Keratinocyte (primary cell): ENCODE results near the gene GRM1. TPM values are rescaled to one million over a fixed set of nuclear protein-coding genes. Genes with fewer than 3 reads are reported as not detected.

Experiments
- DNase-seq: peaks from one replicate; pipeline ENCODE4 v3.0.0-alpha.2; 2011; ENCODE audit warnings: low read depth, missing footprints, low spot score
- FAIRE-seq: peaks from 2 replicates; lab custom pipeline; 2011; peaks lifted over from hg19 to GRCh38; lab: Jason Lieb, UNC
- H2AFZ ChIP-seq: 2 replicates; pipeline ENCODE4 v1.6.0; 2012; ENCODE audit warnings: low read length, control low read depth, inconsistent platforms; ENCODE audit not compliant: control insufficient read depth
- H3K27ac ChIP-seq: 2 replicates; pipeline ENCODE4 v1.5.1; 2011; ENCODE audit warnings: low read length; ENCODE audit not compliant: control insufficient read depth, insufficient read depth
- H3K27me3 ChIP-seq: 3 replicates; pipeline ENCODE4 v1.6.0; 2011; ENCODE audit warnings: low read length; ENCODE audit not compliant: control insufficient read depth, insufficient read depth; ENCODE audit errors: extremely low read depth
- H3K36me3 ChIP-seq, 2 experiments: 2 replicates in 1 of 2; 3 replicates in 1 of 2; pipeline ENCODE4 v1.5.1; 2011; ENCODE audit warnings: low read length in 2 of 2, mild to moderate bottlenecking in 1 of 2; ENCODE audit not compliant: control insufficient read depth in 2 of 2, insufficient read depth in 2 of 2; ENCODE audit errors: extremely low read depth in 1 of 2
- H3K4me1 ChIP-seq: 3 replicates; pipeline ENCODE4 v1.5.1; 2011; ENCODE audit warnings: low read length; ENCODE audit not compliant: control insufficient read depth, insufficient read depth; ENCODE audit errors: extremely low read depth
- H3K4me2 ChIP-seq: 3 replicates; pipeline ENCODE4 v1.6.0; 2011; ENCODE audit warnings: low read depth, low read length; ENCODE audit not compliant: control insufficient read depth, insufficient read depth; ENCODE audit errors: extremely low read depth
- H3K4me3 ChIP-seq, 3 experiments: fragments of 200-600 bp in 1 of 3; sonication (generic) in 1 of 3; 2 replicates in 2 of 3; 3 replicates in 1 of 3; pipeline ENCODE4 v1.5.1; 2011 to 2016; ENCODE audit warnings: low read length in 3 of 3, mild to moderate bottlenecking in 3 of 3, control low read depth in 2 of 3, inconsistent platforms in 1 of 3, low read depth in 1 of 3, mixed read lengths in 1 of 3, mixed run types in 1 of 3, moderate library complexity in 1 of 3; ENCODE audit not compliant: control insufficient read depth in 2 of 3, insufficient read depth in 2 of 3; ENCODE audit errors: extremely low read depth in 1 of 3
- H3K79me2 ChIP-seq: 2 replicates; pipeline ENCODE4 v1.6.0; 2012; ENCODE audit warnings: low read length; ENCODE audit not compliant: control insufficient read depth, insufficient read depth
- H3K9ac ChIP-seq: 3 replicates; pipeline ENCODE4 v1.6.0; 2011; ENCODE audit warnings: low read length; ENCODE audit not compliant: control insufficient read depth, insufficient read depth; ENCODE audit errors: extremely low read depth
- H3K9me1 ChIP-seq: 3 replicates; pipeline ENCODE4 v1.6.0; 2011; ENCODE audit warnings: low read length; ENCODE audit not compliant: control insufficient read depth, insufficient read depth; ENCODE audit errors: extremely low read depth
- H3K9me3 ChIP-seq: 2 replicates; pipeline ENCODE4 v1.5.1; 2012; ENCODE audit warnings: low read depth, low read length; ENCODE audit not compliant: control insufficient read depth
- H4K20me1 ChIP-seq: 3 replicates; pipeline ENCODE4 v1.6.0; 2011; ENCODE audit warnings: low read length; ENCODE audit not compliant: control insufficient read depth, insufficient read depth; ENCODE audit errors: extremely low read depth
- CTCF ChIP-seq, 3 experiments: IDR thresholded peaks in 1 of 3; conservative IDR thresholded peaks in 1 of 3; optimal IDR thresholded peaks in 1 of 3; 2 replicates in 2 of 3; 3 replicates in 1 of 3; pipeline versions ENCODE3 to v1.5.1; 2011; ENCODE audit warnings: low read length in 3 of 3, mild to moderate bottlenecking in 3 of 3, moderate library complexity in 2 of 3, control low read depth in 1 of 3, inconsistent platforms in 1 of 3; ENCODE audit not compliant: insufficient read depth in 2 of 3; ENCODE audit errors: extremely low read depth in 1 of 3
- EZH2 ChIP-seq: IDR thresholded peaks from one replicate; pipeline ENCODE4 v1.6.1; 2012; ENCODE audit warnings: inconsistent platforms, mild to moderate bottlenecking, low read length, moderate library complexity
- dilution Hi-C: fragments of 300-500 bp; cut with MboI; formaldehyde crosslinking; loops from one replicate; pipeline ENCODE4 v1.7.0; 2020; ENCODE audit warnings: low sequenced_read_pairs; ENCODE audit not compliant: extremely low pct_ligation_motif_present
- polyA plus RNA-seq, 5 experiments: library from polyadenylated mRNA; depleted of rRNA in 3 of 5; stranded (reverse) in 3 of 5; stranded (forward) in 1 of 5; unstranded in 1 of 5; fragments of >200 nt; gene quantifications; 1 replicate in 1 of 5; 2 replicates in 3 of 5; 3 replicates in 1 of 5; pipeline versions ENCODE4 v1.2.1 to v1.2.3, GENCODE V29; 2011 to 2012; ENCODE audit warnings: missing spikeins in 2 of 5, low read depth in 1 of 5, low replicate concordance in 1 of 5

Gene GRM1
- polyA plus RNA-seq, 1 donor (not counting 4 experiments of a cell fraction or from before 2014, with no cell fraction given) = not detected

DNA sequence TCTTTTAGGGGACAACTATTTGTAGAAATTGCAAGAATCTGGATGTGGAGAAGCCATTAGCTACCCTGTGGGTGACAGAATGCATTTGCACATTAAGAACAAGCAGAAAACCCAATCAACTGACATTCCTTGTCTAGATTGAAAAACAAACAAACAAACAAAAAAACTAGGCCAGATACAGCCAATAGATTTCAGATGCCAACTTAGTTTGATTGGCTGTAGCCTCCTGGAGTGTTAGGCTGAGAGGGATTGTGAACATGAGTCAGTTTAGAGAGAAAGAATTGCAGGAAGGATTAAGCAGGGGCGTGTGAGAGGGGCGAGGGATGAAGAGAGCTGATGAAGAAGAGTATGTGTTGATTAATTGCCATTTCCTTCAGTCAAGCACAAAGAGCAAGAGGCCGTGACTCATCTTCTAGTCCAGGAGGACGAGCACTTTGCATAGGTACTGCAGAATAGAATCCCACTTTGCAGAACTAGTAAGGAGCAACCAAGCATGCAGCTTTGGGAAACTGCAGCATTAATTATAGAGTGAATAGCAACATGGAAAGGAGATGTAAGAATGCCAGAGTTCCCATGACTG lies 326.7 kb downstream of the GRM1 start:
- Histone ChIP-seq H3K27me3 (no peaks in the 10 kb centered on the region), H3K27ac (no peak overlapping the region), H3K4me2 (no peak overlapping the region), H3K9me1 (no peaks in the 10 kb centered on the region), H3K9ac (no peak overlapping the region), H3K79me2 (no peaks in the 10 kb centered on the region), H4K20me1 (no peaks in the 10 kb centered on the region), H3K4me3 (no peak overlapping the region), H3K4me1 (peaks cover 22% of the 10 kb centered on the region), H3K36me3 (no peaks in the 10 kb centered on the region), H2AFZ (no peak overlapping the region), H3K9me3 (no peaks in the 10 kb centered on the region)
- no peak for TF ChIP-seq CTCF (optimal IDR thresholded peaks at IDR 0.05 in 1 of 3, IDR thresholded peaks at IDR 0.05 in 1 of 3, conservative IDR thresholded peaks at IDR 0.05 in 1 of 3; ENCODE audit: extremely low read depth in 1 of 3, insufficient read depth in 2 of 3, low read length in 3 of 3)
- no peak for TF ChIP-seq EZH2
- DNase-seq (no peak), FAIRE-seq (no peak)
- dilution Hi-C loops = no loop called here

DNA sequence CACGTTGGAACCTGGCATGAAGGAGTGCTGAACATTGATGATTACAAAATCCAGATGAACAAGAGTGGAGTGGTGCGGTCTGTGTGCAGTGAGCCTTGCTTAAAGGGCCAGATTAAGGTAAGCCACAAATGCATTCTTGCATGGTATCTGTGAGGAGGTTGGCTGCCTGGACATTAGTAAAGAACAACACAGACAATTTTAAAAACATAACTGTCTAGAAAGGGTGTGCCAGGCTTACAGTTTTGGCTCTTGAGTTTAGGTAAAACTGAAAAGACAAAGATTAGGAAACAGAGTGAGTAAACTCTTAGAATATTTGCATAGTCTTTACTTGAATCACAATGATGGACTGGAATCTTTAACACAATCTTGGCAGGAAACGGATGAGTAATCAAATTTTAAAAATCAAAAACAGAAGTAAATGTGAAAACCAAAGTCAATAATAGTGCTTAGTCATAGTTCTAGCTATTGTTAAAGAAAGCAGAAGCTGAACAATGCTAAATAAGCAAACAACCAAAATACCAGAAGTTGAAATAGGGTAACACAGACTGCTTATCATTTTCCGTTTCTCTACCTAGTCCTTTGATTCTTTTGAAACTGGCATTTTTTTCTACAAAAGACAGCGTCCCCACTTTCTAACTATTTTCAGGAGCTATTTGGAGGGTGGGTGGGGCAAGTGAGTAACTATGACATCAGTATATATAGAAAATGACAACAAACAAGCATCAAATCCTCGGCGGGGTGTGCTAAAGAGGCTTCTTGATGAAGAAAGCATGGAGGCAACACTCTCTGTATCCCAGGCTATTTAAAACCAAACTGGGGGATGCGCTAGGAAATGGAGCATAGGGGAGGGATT lies 328.9 kb downstream of the GRM1 start:
- H3K4me3 ChIP-seq = peak overlapping the region in 1 of 3 experiments; percentile 41
- FAIRE-seq (peak; percentile 84), DNase-seq (peak; percentile 52)
- H4K20me1 ChIP-seq = no peaks in the 10 kb centered on the region
- H3K27me3 ChIP-seq = no peaks in the 10 kb centered on the region
- peak overlapping the region; percentile 77 for H3K4me2 ChIP-seq
- H3K36me3 ChIP-seq = no peaks in the 10 kb centered on the region
- H2AFZ ChIP-seq = no peak overlapping the region
- peak overlapping the region; percentile 68 for H3K27ac ChIP-seq
- no peaks in the 10 kb centered on the region for H3K79me2 ChIP-seq
- H3K9ac ChIP-seq = peak overlapping the region; percentile 24
- no peak for TF ChIP-seq CTCF (optimal IDR thresholded peaks at IDR 0.05 in 1 of 3, IDR thresholded peaks at IDR 0.05 in 1 of 3, conservative IDR thresholded peaks at IDR 0.05 in 1 of 3; ENCODE audit: extremely low read depth in 1 of 3, insufficient read depth in 2 of 3, low read length in 3 of 3)
- TF ChIP-seq EZH2 = no peak
- no peaks in the 10 kb centered on the region for H3K9me1 ChIP-seq
- H3K9me3 ChIP-seq = no peaks in the 10 kb centered on the region
- dilution Hi-C loops = no loop called here
- peaks cover 24% of the 10 kb centered on the region for H3K4me1 ChIP-seq
